ENCODE measurements around the gene PTCD2. TPM values are rescaled to one million over a fixed set of nuclear protein-coding genes. Genes with fewer than 3 reads are reported as not detected.

PTCD2 gene
- total RNA-seq, 4 donors from 2014 or later = 1.5 to 9.5 (median 2.9) TPM

- intact Hi-C loops (cut with DNase I; ENCODE audit: low total_unique reads) = no loop called here
- in situ Hi-C loops (cut with MboI; ENCODE audit: low pct_ligation_motif_present in 1 of 4, low pct_unique_long_range_greater_than_20kb in 1 of 4, low sequenced_read_pairs in 3 of 4) = no loop called here
- TF ChIP-seq EP300 (IDR thresholded peaks at IDR 0.05; ENCODE audit: low read depth) (no peak), POLR2AphosphoS5 (IDR thresholded peaks at IDR 0.05) (no peak), CTCF (IDR thresholded peaks at IDR 0.05) (no peak), POLR2A (IDR thresholded peaks at IDR 0.05) (no peak)
- Histone ChIP-seq H3K9me3 (no peaks in the 10 kb centered on the region), H3K27ac (no peak overlapping the region), H3K36me3 (no peaks in the 10 kb centered on the region), H3K4me1 (no peaks in the 10 kb centered on the region), H3K27me3 (no peaks in the 10 kb centered on the region), H3K4me3 (no peak overlapping the region)
- DNase-seq = no peak
- WGBS, 2 donors (ENCODE audit: low coverage in 1 of 2) = 74 to 90% methylated on average over 4 of the region's 4 CpGs
These were observed 92.3 kb downstream of the PTCD2 start for GRCh38 chr5:72412283-72413055.

- Histone ChIP-seq H3K4me1 (no peaks in the 10 kb centered on the region), H3K36me3 (no peaks in the 10 kb centered on the region), H3K27me3 (no peaks in the 10 kb centered on the region), H3K9me3 (no peaks in the 10 kb centered on the region), H3K27ac (no peak overlapping the region), H3K4me3 (no peak overlapping the region)
- in situ Hi-C loops (cut with MboI; ENCODE audit: low pct_ligation_motif_present in 1 of 4, low pct_unique_long_range_greater_than_20kb in 1 of 4, low sequenced_read_pairs in 3 of 4) (no loop called here), intact Hi-C loops (cut with DNase I; ENCODE audit: low total_unique reads) (no loop called here)
- TF ChIP-seq POLR2AphosphoS5 (IDR thresholded peaks at IDR 0.05) = no peak
- TF ChIP-seq POLR2A (IDR thresholded peaks at IDR 0.05) = no peak
- no peak for TF ChIP-seq EP300 (IDR thresholded peaks at IDR 0.05; ENCODE audit: low read depth)
- no peak for TF ChIP-seq CTCF (IDR thresholded peaks at IDR 0.05)
- no peak for DNase-seq
- 82 to 85% methylated on average over 3 to 5 of the region's 5 CpGs for WGBS, 2 donors (ENCODE audit: low coverage in 1 of 2)
These were observed 95.6 kb downstream of the PTCD2 start for GRCh38 chr5:72415616-72416325.

GRCh38 chr5:72417333-72418062, 97.3 kb downstream of the PTCD2 start:
- H3K27me3 ChIP-seq = no peaks in the 10 kb centered on the region
- no peak overlapping the region for H3K4me3 ChIP-seq
- in situ Hi-C loops (cut with MboI; ENCODE audit: low pct_ligation_motif_present in 1 of 4, low pct_unique_long_range_greater_than_20kb in 1 of 4, low sequenced_read_pairs in 3 of 4) = no loop called here
- DNase-seq = no peak
- WGBS, 2 donors (ENCODE audit: low coverage in 1 of 2) = 95% methylated on average over 48 of the region's 48 CpGs; no CpG with 5 or more reads in 1 of the 2 donors
- TF ChIP-seq EP300 (IDR thresholded peaks at IDR 0.05; ENCODE audit: low read depth) (no peak), POLR2AphosphoS5 (IDR thresholded peaks at IDR 0.05) (no peak)
- no peak overlapping the region for H3K27ac ChIP-seq
- intact Hi-C loops (cut with DNase I; ENCODE audit: low total_unique reads) = no loop called here
- H3K4me1 ChIP-seq = no peaks in the 10 kb centered on the region
- H3K36me3 ChIP-seq = no peaks in the 10 kb centered on the region
- H3K9me3 ChIP-seq = no peaks in the 10 kb centered on the region

Small RNA genes within 50 kb of the gene (small RNA-seq; reads per million reads assigned to genes)
- gene RN7SL153P = 0 reads per million in 4 donors

Other genes with a start within 250 kb of the PTCD2 start
- gene MAP1B, start 212.9 kb upstream of the PTCD2 start, total RNA-seq = 10 to 100 TPM; 38.9 to 57.5 (median 44.4) TPM
- gene MRPS27, start 133 bp upstream of the PTCD2 start, total RNA-seq = 10 to 100 TPM; 14.3 to 34.7 (median 27.9) TPM
- gene ZNF366, start 187.0 kb downstream of the PTCD2 start, total RNA-seq = 1 to 10 TPM in 1 of 4 donors, under 1 TPM in 3; 0.40 to 1.4 (median 0.72) TPM